Neural crest cell (in vitro differentiated cells): ENCODE data around the gene TMEM51. TPM values are rescaled to one million over a fixed set of nuclear protein-coding genes. Genes with fewer than 3 reads are reported as not detected.

ENCODE experiments used
- DNase-seq: peaks from one replicate; pipeline ENCODE4 v3.0.0; 2021; ENCODE audit warnings: low read depth, mixed read lengths, low spot score
- H3K27ac Mint-ChIP-seq: one replicate; pipeline ENCODE4 v1.8.0; 2021; ENCODE audit warnings: mild to moderate bottlenecking, mixed read lengths; ENCODE audit not compliant: unreplicated experiment
- H3K27me3 Mint-ChIP-seq: 2 replicates; pipeline ENCODE4 v1.8.0; 2021; ENCODE audit warnings: low read depth, mild to moderate bottlenecking, mixed read lengths
- H3K36me3 Mint-ChIP-seq: 2 replicates; pipeline ENCODE4 v1.8.0; 2021; ENCODE audit warnings: low read depth, mild to moderate bottlenecking, mixed read lengths
- H3K4me1 Mint-ChIP-seq: 2 replicates; pipeline ENCODE4 v1.8.0; 2021; ENCODE audit warnings: mixed read lengths
- H3K4me3 Mint-ChIP-seq: one replicate; pipeline ENCODE4 v1.8.0; 2021; ENCODE audit warnings: mild to moderate bottlenecking, mixed read lengths
- H3K9me3 Mint-ChIP-seq: 2 replicates; pipeline ENCODE4 v1.8.0; 2021; ENCODE audit warnings: mixed read lengths
- total RNA-seq: library from RNA; stranded (reverse); gene quantifications from 2 replicates; pipeline ENCODE4 v1.2.1, GENCODE V29; 2021
- TF ChIP-seq, protein P1 (sequence below): fragments of 200-600 bp; sonication (generic); conservative IDR thresholded peaks from 2 replicates; pipeline ENCODE4 v1.5.0; 2021; ENCODE audit warnings: antibody characterized with exemption, mild to moderate bottlenecking

Gene TMEM51
- total RNA-seq, 1 donor from 2014 or later = 6.7 TPM

DNA sequence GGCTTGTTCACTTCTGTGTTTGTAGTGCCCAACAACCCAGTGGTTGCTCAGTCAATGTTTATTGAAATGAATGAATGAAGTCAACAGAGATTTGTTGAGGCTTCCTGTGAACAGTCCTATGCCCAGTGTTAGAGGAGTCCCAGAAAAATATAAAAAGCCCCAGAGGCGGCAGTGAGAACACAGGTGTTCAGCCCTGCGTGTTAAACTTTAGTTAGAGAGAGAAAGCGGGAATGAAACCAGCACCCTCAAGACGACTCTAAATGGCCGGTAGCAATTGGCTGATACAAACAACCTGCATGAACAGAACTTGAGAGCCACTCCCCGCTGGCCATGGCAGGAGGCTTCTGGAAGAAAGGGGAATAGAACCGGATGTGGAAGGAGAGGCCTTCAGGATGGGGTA lies 22.6 kb downstream of the TMEM51 start:
- no peak overlapping the region for H3K27ac Mint-ChIP-seq
- H3K9me3 Mint-ChIP-seq = no peaks in the 10 kb centered on the region
- TF ChIP-seq, protein P1, sequence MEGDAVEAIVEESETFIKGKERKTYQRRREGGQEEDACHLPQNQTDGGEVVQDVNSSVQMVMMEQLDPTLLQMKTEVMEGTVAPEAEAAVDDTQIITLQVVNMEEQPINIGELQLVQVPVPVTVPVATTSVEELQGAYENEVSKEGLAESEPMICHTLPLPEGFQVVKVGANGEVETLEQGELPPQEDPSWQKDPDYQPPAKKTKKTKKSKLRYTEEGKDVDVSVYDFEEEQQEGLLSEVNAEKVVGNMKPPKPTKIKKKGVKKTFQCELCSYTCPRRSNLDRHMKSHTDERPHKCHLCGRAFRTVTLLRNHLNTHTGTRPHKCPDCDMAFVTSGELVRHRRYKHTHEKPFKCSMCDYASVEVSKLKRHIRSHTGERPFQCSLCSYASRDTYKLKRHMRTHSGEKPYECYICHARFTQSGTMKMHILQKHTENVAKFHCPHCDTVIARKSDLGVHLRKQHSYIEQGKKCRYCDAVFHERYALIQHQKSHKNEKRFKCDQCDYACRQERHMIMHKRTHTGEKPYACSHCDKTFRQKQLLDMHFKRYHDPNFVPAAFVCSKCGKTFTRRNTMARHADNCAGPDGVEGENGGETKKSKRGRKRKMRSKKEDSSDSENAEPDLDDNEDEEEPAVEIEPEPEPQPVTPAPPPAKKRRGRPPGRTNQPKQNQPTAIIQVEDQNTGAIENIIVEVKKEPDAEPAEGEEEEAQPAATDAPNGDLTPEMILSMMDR = no peak
- no peak overlapping the region for H3K4me3 Mint-ChIP-seq
- DNase-seq = no peak
- H3K27me3 Mint-ChIP-seq = no peaks in the 10 kb centered on the region
- H3K4me1 Mint-ChIP-seq = peaks cover 43% of the 10 kb centered on the region
- H3K36me3 Mint-ChIP-seq = no peaks in the 10 kb centered on the region

DNA sequence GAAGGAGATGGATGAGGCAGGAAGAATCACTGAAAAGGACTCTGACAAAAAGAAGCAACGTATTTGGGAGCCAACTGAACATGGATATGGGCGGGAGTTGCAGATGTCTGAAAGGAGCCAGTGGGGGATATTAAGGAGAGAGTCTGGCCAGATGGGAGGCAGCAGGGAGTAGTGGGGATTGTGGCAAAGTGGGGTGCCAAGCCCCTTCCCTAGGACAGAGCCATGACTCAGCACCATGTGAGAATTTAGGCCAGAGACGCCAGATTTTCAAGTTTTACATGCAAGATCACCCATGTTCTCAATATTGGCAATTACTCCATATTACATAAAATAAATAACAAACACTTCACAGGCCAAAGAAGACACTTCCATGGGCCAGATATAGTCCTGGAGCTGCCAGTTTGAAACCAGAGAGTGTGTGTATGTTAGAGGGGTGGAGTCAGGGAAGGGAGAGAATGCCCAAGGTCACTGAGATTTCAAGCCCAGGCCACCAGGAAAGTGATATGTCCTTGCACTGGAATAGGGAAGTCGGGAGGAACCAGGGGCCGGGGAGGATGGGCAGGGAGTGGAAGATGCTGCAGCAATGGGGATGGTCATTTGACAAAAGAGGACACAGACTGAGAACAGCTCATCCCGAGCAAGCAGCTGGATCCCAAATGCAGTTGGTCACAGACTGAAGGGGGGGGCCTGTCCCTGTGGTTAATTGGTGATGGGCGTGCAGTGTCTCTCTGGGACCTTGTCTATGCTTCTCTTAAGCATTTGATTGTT lies 23.5 kb downstream of the TMEM51 start:
- no peak for DNase-seq
- Mint-ChIP-seq H3K27ac (no peak overlapping the region), H3K36me3 (no peaks in the 10 kb centered on the region), H3K27me3 (no peaks in the 10 kb centered on the region), H3K4me3 (no peak overlapping the region), H3K4me1 (peaks cover 42% of the 10 kb centered on the region), H3K9me3 (no peaks in the 10 kb centered on the region)
- TF ChIP-seq, protein P1 = no peak

DNA sequence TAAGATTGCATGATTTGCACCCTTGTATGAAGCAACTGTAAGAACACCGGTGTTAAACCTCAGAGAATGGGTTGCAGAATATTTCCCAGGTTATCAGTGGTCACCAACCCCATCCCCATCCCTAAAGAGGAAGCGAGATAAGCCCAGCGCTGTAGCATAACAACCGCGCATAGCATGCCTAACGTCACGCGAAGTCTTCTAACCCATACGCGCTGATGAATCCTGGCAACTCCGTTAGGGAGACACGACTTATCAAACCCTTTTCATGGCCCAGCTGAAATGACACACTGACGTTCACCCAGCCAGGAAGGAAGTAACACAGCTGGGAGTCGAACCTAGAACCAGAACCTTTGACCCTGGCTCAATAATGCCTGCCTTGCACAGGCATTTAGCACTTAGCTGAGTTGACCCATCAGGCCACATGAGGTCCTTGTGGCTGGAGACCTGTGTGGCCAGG lies 24.2 kb downstream of the TMEM51 start:
- peaks cover 37% of the 10 kb centered on the region for H3K4me1 Mint-ChIP-seq
- TF ChIP-seq, protein P1 = no peak
- DNase-seq = no peak
- H3K9me3 Mint-ChIP-seq = no peaks in the 10 kb centered on the region
- no peak overlapping the region for H3K27ac Mint-ChIP-seq
- no peak overlapping the region for H3K4me3 Mint-ChIP-seq
- H3K36me3 Mint-ChIP-seq = no peaks in the 10 kb centered on the region
- no peaks in the 10 kb centered on the region for H3K27me3 Mint-ChIP-seq

DNA sequence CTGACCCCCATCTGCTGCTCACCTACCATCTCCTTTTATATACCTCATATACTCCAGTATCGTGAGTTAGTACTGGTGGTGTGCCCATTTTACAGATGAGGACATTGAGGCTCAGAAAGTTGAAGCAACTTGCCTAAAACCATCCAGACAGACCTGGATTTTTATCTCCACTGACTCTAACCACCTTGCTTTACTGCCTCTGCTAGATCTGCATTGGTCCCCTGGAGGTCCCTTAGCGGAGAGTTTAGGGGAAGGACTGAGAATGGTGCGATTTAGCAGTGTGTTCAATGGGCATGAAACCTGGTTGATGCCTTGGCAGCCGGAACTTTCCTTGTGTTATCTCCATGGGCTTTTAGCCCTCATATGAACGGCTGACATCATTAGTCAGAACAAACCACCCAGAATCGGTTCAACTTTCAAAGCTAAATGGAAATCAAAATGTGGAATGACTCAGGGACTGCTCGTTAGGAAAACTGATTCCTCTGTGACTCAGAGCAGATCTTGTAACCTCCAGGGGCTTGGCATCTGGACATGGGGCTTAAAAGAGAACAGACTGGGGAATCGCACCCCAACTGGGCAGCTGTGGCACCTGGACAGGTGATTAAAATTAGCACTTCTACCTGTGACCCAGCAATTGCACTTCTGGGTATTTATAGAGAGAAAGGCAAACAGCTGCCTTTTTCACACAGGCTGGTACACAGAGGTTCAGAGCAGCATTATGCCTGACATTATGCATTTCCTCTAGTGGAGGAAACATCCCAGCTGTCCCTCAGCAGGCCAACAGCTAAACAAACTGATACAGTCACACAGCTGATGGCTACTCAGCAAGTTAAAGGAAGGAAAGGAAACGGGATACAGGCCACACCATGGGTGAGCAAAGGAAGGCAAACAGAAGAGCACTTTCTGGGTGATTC lies 25.3 kb downstream of the TMEM51 start:
- no peak for DNase-seq
- H3K27ac Mint-ChIP-seq = no peak overlapping the region
- no peak overlapping the region for H3K4me3 Mint-ChIP-seq
- H3K27me3 Mint-ChIP-seq = no peaks in the 10 kb centered on the region
- TF ChIP-seq, protein P1 = no peak
- peaks cover 30% of the 10 kb centered on the region for H3K4me1 Mint-ChIP-seq
- no peaks in the 10 kb centered on the region for H3K36me3 Mint-ChIP-seq
- H3K9me3 Mint-ChIP-seq = no peaks in the 10 kb centered on the region

DNA sequence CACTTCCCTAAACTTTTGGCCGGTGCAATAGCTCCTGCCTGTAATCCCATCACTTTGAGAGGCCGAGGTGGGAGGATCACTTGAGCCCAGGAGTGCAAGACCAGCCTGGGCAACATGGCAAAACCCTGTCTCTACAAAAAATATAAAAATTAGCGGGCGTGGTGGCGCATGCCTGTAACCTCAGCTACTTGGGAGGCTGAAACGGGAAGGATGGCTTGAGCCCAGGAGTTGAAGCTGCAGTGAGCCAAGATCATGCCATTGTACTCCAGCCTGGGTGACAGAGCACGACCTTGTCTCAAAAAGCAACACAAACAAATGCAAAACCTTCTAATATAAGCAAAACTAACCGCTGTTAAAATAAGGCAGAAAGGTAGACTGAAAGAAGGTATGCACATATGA lies 25.9 kb downstream of the TMEM51 start:
- no peaks in the 10 kb centered on the region for H3K9me3 Mint-ChIP-seq
- H3K27me3 Mint-ChIP-seq = no peaks in the 10 kb centered on the region
- peaks cover 28% of the 10 kb centered on the region for H3K4me1 Mint-ChIP-seq
- DNase-seq = no peak
- H3K4me3 Mint-ChIP-seq = no peak overlapping the region
- no peaks in the 10 kb centered on the region for H3K36me3 Mint-ChIP-seq
- H3K27ac Mint-ChIP-seq = no peak overlapping the region
- TF ChIP-seq, protein P1 = no peak
